NOMO-1 treated with dmso at 0.1 percent for 144 hours (cell line): ENCODE measurements around the gene POLR1G.

Experiments used
- DNase-seq: peaks from one replicate; lab custom pipeline; 2025; ENCODE audit not compliant: unreplicated experiment; lab: John Stamatoyannopoulos, UW

Gene POLR1G

GRCh38 chr19:45443462-45444317 lies 37.2 kb downstream of the POLR1G start:
- DNase-seq: no peak

DNA sequence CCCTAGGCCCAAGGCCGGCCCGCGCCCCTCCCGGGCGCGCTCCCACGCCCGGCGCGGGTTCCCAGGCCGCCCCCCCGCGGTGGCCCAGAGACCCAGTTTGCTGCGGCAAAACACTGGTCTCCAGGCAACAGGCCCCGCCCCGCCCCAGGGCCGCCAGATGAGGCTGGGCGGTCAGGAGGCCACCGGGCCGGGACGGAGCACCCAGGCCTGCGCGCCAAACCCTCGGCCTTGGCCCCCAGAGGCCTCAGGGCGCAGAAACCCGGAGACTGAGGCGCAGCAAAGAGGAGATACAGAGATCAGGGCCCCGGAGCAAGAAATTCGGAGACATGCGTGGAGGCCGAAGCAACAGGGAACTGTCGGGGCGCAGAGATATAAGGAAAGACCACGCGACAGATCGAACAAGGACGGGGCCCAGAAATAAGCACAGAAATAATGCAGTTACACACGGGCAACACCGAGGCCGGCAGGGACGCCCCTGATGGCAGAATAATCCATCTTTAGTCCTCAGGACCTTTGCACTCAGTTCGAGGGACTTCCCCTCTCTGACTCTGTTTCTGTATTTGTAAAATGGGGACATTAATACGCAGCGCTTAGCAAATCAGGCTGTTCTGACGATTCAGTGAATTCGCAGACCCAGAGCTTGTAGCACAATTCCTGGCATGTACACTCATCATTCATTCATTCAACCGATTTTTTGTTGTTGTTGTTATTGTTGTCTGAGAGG lies 38.0 kb downstream of the POLR1G start:
- peak; percentile 44 for DNase-seq

DNA sequence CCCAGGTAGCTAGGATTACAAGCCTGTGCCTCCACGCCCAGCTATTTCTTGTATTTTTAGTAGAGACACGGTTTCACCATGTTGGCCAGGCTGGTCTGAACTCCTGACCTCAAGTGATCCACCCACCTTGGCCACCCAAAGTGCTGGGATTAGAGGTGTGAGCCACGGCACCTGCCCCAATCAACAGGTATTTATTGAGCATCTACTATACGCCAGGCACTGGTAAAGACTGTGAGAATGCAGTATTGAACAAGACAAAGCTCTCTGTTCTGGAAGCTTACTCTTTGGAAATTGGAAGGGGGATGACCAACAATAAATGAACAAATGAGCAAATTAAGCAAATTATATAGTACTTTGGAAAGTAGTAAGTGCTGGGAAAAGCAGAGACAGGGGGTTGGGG lies 38.7 kb downstream of the POLR1G start:
- no peak for DNase-seq

DNA sequence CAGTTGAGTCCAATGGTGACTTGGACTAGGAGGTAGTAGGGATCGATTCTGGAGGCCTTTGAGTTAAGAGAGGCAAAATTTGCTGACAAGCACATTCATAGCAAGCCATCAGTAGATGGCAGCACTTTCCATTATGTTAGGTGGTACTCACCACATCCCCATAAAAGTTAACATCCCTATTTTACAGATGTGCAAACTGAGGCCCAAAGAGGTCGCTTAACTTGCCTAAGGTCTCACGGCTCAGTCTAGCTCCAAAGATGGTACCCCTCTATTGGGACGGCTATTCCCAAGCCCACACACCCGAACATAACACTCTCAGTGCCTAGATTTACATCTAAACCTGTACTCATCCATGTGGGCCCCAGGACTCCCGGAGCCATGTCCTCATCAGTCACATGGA lies 39.9 kb downstream of the POLR1G start:
- DNase-seq: no peak

- no peak for DNase-seq
Observed at GRCh38 chr19:45446944-45447343, 40.5 kb downstream of the POLR1G start.

- DNase-seq: no peak
Observed at GRCh38 chr19:45448425-45448756, 41.9 kb downstream of the POLR1G start.

GRCh38 chr19:45448887-45449299 lies 42.4 kb downstream of the POLR1G start:
- no peak for DNase-seq

GRCh38 chr19:45450012-45450333 lies 43.5 kb downstream of the POLR1G start:
- no peak for DNase-seq

DNA sequence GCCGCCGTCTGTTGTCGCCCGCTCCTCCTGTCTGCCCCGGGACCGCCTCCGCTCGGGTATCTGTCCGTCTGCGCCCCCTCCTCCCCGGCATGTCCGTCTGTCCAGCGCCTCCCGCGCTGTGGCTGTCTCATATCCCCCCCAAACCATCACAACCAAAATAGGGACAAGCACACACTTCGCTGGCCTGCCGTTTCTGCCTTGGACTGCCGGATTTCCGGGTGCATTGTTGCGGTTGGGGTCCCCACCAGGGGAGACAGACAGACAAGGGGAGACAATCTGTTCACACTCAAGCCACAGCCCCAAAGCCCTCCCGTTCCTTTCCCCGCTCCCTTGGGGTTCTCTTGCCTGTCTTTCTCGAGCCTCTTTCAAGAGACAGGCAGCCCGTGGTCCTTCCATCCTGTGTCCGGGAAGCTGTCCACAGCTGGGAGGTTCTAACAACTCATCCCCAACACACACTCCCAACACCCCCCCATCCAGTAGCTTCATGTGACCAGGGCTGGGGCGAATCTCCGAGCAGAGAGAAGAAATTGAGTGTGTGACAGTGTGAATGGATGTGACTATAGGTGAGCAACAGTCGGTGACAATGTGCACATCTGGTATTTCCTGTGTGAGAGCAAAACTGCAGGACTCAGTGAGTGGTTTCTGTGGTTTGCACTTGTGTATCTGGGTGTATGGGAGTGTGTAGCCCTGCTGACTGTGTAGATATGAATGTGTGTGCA lies 44.8 kb downstream of the POLR1G start:
- DNase-seq: no peak

DNA sequence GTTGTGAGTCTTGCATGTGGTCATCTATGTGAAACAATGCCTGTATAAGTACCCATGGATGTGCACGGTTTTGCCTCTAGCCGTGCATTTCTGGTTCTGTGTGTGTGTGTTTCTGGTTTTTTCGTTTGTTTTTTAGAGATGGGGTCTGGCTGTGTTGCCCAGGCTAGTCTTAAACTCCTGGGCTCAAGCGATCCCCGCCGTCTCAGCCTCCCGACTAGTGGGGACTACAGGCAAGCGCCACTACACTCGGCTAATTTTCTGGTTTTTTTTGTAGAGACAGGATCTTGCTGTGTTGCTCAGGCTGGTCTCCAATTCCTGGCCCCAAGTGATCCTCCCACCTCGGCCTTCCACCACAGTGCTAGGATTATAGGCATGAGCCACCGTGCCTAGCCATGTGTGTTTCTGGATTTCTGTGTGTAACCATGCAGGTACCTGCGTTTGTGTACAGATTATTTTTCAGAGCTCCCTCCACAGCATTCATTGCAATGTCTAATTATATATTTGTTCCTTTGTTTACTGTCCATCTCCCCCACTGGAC lies 45.5 kb downstream of the POLR1G start:
- no peak for DNase-seq

DNA sequence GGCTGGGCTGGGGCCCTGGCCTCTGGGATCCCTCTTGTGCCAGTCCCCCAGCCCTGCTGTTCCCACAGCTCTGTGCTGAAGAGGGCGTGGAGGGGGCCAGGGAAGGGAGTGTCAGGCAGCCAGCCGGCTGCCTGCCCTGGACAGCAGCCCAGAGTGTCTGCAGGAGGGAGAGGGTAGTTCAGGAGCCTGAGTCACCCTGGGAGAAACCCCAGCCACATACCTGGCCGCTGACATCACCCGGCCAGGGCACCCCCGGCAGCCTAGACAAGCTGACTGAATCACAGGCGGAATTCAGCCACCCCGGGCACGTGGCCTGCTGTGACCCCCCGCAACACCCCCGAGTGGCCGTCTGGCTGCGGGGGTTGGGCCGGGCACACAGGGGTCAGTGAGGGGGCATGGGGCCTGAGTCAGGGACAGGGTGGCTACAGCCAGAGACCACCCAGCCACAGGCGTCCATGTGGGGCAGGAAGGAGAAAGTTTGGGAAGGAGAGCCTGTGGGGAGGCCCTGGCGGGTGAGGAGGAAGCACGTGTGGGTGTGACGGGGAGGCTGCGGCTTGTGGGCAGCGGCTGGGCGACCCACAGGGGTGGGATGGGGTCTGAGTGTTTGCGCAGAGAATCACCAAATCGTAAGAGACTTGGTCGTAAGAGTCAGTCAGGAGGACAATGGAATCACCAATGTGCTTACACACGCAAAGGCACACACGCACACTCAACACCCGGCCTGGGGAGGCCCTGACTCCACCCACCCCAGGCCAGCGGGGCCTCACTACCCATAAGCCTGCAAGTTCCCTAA lies 49.5 kb downstream of the POLR1G start:
- peak; percentile 79 for DNase-seq

GRCh38 chr19:45456500-45456815 lies 50.0 kb downstream of the POLR1G start:
- no peak for DNase-seq

- DNase-seq: no peak
Observed at GRCh38 chr19:45457776-45458175, 51.3 kb downstream of the POLR1G start.
